ENCODE measurements around the gene SFI1.

DNA sequence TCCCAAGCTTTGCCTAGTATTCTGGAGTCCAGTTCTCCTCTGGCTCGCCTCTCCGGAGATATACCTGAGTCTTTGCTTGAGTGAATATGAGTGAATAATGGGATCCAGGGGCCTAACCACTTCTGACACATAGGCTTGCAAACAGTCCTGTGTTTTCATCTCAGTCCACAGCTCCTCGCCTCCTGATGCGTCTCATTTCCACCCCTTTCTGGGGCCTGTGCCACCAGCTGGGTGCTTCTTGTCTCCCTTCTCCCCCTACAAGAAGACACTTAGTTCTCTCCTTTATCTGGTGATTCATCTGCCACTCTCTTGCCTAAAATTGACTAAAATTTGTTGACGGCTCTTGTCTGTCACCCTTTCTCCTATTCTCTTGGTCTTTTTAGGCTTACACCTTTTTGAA lies 44.6 kb downstream of the SFI1 start:
- no peak for TF ChIP-seq EZH2 (IDR thresholded peaks at IDR 0.05; ENCODE audit: borderline replicate concordance, low read depth, low read length, poor library complexity, severe bottlenecking)
- TF ChIP-seq, protein P1, sequence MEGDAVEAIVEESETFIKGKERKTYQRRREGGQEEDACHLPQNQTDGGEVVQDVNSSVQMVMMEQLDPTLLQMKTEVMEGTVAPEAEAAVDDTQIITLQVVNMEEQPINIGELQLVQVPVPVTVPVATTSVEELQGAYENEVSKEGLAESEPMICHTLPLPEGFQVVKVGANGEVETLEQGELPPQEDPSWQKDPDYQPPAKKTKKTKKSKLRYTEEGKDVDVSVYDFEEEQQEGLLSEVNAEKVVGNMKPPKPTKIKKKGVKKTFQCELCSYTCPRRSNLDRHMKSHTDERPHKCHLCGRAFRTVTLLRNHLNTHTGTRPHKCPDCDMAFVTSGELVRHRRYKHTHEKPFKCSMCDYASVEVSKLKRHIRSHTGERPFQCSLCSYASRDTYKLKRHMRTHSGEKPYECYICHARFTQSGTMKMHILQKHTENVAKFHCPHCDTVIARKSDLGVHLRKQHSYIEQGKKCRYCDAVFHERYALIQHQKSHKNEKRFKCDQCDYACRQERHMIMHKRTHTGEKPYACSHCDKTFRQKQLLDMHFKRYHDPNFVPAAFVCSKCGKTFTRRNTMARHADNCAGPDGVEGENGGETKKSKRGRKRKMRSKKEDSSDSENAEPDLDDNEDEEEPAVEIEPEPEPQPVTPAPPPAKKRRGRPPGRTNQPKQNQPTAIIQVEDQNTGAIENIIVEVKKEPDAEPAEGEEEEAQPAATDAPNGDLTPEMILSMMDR (conservative IDR thresholded peaks at IDR 0.05; ENCODE audit: low read depth, low read length), result no peak
